ENCODE measurements around the gene VTN. TPM values are rescaled to one million over a fixed set of nuclear protein-coding genes. Genes with fewer than 3 reads are reported as not detected.

Gene VTN
- total and polyA plus RNA-seq, 8 donors, result 0.72 to 2.9 (median 1.1) TPM; not detected in 3

DNA sequence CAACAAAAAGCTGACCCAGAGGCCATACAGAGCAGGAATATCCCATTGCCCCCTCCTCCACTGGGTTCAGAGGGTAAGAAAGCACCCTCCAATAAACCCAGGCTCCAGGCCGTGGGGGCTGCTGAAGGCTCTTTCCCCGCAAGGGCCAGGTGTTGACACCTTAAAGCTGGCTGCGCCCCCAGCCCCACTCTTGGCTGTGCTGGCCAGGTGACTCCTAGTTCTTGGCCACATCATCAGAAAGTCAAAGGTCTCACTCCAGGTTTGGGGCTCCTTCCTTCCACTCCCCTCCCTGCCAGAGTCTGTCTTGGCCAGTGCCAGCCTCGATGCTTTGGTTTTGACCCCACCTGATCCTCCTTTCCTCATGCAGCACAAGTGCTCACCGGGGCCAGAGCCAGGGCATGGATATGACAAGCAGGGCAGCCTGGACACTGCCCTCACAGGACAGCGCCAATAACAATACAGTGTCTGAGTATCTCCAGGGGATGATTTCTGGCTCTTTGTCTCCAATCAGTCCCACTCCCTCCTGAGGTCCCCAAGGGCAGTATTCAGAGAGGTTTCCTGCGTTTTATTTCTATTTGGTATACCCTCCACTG, 27.7 kb upstream of the VTN start:
- DNase-seq, result no peak
- TF ChIP-seq, protein P1, sequence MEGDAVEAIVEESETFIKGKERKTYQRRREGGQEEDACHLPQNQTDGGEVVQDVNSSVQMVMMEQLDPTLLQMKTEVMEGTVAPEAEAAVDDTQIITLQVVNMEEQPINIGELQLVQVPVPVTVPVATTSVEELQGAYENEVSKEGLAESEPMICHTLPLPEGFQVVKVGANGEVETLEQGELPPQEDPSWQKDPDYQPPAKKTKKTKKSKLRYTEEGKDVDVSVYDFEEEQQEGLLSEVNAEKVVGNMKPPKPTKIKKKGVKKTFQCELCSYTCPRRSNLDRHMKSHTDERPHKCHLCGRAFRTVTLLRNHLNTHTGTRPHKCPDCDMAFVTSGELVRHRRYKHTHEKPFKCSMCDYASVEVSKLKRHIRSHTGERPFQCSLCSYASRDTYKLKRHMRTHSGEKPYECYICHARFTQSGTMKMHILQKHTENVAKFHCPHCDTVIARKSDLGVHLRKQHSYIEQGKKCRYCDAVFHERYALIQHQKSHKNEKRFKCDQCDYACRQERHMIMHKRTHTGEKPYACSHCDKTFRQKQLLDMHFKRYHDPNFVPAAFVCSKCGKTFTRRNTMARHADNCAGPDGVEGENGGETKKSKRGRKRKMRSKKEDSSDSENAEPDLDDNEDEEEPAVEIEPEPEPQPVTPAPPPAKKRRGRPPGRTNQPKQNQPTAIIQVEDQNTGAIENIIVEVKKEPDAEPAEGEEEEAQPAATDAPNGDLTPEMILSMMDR (IDR thresholded peaks at IDR 0.05), result no peak
- TF ChIP-seq POLR2A (IDR thresholded peaks at IDR 0.05) (no peak), POLR2AphosphoS5 (IDR thresholded peaks at IDR 0.05) (no peak), EP300 (IDR thresholded peaks at IDR 0.05) (no peak)
- Histone ChIP-seq H3K4me3 (no peak overlapping the region), H3K4me1 (peaks cover 0 to 8% (median 0%) of the 10 kb centered on the region in 4 donors), H3K9me3 (no peaks in the 10 kb centered on the region), H3K27me3 (no peaks in the 10 kb centered on the region), H3K36me3 (peaks cover 11 to 100% (median 97%) of the 10 kb centered on the region in 4 donors), H3K27ac (no peak overlapping the region)
- 67 to 81% (median 69%) methylated on average over 7 of the region's 7 CpGs for WGBS, 5 donors
- intact Hi-C loops (cut with DNase I; ENCODE audit: low total_unique reads), result no loop called here

DNA sequence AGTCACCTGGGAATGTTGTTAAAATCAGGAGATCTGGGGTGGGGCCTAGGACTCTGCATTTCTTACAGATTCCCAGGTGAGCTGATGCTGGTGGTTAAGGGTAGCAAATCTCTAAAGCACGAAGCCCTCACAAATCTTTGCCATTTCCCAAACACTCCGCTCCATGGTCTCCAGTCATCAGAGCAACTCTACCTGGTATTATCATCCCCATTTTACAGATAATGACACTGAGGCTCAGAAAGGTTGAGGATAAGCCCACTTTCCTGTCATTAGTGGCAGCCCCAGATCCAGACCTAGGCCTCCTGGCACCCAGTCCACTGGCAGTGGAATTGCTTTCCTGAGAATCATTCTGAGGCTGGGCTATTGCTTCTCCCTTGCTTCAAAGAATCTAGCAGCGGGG, 27.2 kb upstream of the VTN start:
- Histone ChIP-seq H3K4me3 (no peak overlapping the region), H3K27me3 (no peaks in the 10 kb centered on the region), H3K36me3 (peaks cover 14 to 100% (median 98%) of the 10 kb centered on the region in 4 donors), H3K9me3 (no peaks in the 10 kb centered on the region), H3K27ac (no peak overlapping the region), H3K4me1 (peaks cover 0 to 8% (median 0%) of the 10 kb centered on the region in 4 donors)
- intact Hi-C loops (cut with DNase I; ENCODE audit: low total_unique reads), result no loop called here
- WGBS, 5 donors, result 94 to 100% (median 98%) methylated on average over 3 of the region's 3 CpGs
- DNase-seq, result no peak
- TF ChIP-seq EP300 (IDR thresholded peaks at IDR 0.05) (no peak), POLR2AphosphoS5 (IDR thresholded peaks at IDR 0.05) (no peak)
- TF ChIP-seq, protein P1 (IDR thresholded peaks at IDR 0.05), result no peak

- Histone ChIP-seq H3K27ac (no peak overlapping the region), H3K4me1 (peaks cover 0 to 8% (median 0%) of the 10 kb centered on the region in 4 donors), H3K4me3 (no peak overlapping the region), H3K36me3 (peaks cover 14 to 100% (median 98%) of the 10 kb centered on the region in 4 donors), H3K9me3 (no peaks in the 10 kb centered on the region), H3K27me3 (no peaks in the 10 kb centered on the region)
- no peak for DNase-seq
- TF ChIP-seq POLR2AphosphoS5 (IDR thresholded peaks at IDR 0.05) (no peak), POLR2A (IDR thresholded peaks at IDR 0.05) (no peak)
- TF ChIP-seq, protein P1 (IDR thresholded peaks at IDR 0.05), result no peak
- WGBS, 5 donors, result 57 to 94% (median 81%) methylated on average over 4 to 6 of the region's 6 CpGs
- intact Hi-C loops (cut with DNase I; ENCODE audit: low total_unique reads), result no loop called here
Observed at GRCh38 chr17:28396635-28397239, 26.6 kb upstream of the VTN start.

- Histone ChIP-seq H3K4me3 (no peak overlapping the region), H3K4me1 (peaks cover 0 to 8% (median 0%) of the 10 kb centered on the region in 4 donors), H3K36me3 (peaks cover 17 to 100% (median 97%) of the 10 kb centered on the region in 4 donors), H3K27me3 (no peaks in the 10 kb centered on the region), H3K27ac (no peak overlapping the region), H3K9me3 (no peaks in the 10 kb centered on the region)
- intact Hi-C loops (cut with DNase I; ENCODE audit: low total_unique reads), result no loop called here
- WGBS, 5 donors, result 57 to 91% (median 88%) methylated on average over 2 to 6 of the region's 6 CpGs
- TF ChIP-seq, protein P1 (IDR thresholded peaks at IDR 0.05), result no peak
- no peak for TF ChIP-seq POLR2A (IDR thresholded peaks at IDR 0.05)
- no peak for TF ChIP-seq EP300 (IDR thresholded peaks at IDR 0.05)
- no peak for TF ChIP-seq POLR2AphosphoS5 (IDR thresholded peaks at IDR 0.05)
- no peak for DNase-seq
Observed at GRCh38 chr17:28395968-28396367, 25.9 kb upstream of the VTN start.

Data from stomach (tissue), 9 donors.